Measurements from ENCODE around the gene RRBP1. TPM values are rescaled to one million over a fixed set of nuclear protein-coding genes. Genes with fewer than 3 reads are reported as not detected.

RRBP1 gene
- total RNA-seq, 6 experiments from 2014 or later: 273 to 331 (median 317) TPM

GRCh38 chr20:17665756-17666155 is 16.3 kb downstream of the RRBP1 start:
- Mint-ChIP-seq H3K4me1 (ENCODE audit: low read depth) (peaks cover 99% of the 10 kb centered on the region), H3K9me3 (no peaks in the 10 kb centered on the region), H3K27me3 (ENCODE audit: insufficient read depth) (peaks cover 3% of the 10 kb centered on the region), H3K4me3 (0 out of 2 replicates have a peak overlapping the region, but pooled peaks have one; percentile 18), H3K36me3 (ENCODE audit: low read depth) (peaks cover 49% of the 10 kb centered on the region), H3K27ac (peak overlapping the region; percentile 67)
- TF ChIP-seq, protein P1, sequence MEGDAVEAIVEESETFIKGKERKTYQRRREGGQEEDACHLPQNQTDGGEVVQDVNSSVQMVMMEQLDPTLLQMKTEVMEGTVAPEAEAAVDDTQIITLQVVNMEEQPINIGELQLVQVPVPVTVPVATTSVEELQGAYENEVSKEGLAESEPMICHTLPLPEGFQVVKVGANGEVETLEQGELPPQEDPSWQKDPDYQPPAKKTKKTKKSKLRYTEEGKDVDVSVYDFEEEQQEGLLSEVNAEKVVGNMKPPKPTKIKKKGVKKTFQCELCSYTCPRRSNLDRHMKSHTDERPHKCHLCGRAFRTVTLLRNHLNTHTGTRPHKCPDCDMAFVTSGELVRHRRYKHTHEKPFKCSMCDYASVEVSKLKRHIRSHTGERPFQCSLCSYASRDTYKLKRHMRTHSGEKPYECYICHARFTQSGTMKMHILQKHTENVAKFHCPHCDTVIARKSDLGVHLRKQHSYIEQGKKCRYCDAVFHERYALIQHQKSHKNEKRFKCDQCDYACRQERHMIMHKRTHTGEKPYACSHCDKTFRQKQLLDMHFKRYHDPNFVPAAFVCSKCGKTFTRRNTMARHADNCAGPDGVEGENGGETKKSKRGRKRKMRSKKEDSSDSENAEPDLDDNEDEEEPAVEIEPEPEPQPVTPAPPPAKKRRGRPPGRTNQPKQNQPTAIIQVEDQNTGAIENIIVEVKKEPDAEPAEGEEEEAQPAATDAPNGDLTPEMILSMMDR (IDR thresholded peaks at IDR 0.05): no peak
- DNase-seq: no peak

- TF ChIP-seq, protein P1 (IDR thresholded peaks at IDR 0.05): no peak
- peaks cover 91% of the 10 kb centered on the region for H3K4me1 Mint-ChIP-seq (ENCODE audit: low read depth)
- DNase-seq: no peak
- H3K36me3 Mint-ChIP-seq (ENCODE audit: low read depth): peaks cover 52% of the 10 kb centered on the region
- peaks cover 5% of the 10 kb centered on the region for H3K9me3 Mint-ChIP-seq
- peak overlapping the region; percentile 62 for H3K27ac Mint-ChIP-seq
- H3K4me3 Mint-ChIP-seq: no peak overlapping the region
- peaks cover 5% of the 10 kb centered on the region for H3K27me3 Mint-ChIP-seq (ENCODE audit: insufficient read depth)
Measured at GRCh38 chr20:17664025-17664633, 17.9 kb downstream of the RRBP1 start.

DNA sequence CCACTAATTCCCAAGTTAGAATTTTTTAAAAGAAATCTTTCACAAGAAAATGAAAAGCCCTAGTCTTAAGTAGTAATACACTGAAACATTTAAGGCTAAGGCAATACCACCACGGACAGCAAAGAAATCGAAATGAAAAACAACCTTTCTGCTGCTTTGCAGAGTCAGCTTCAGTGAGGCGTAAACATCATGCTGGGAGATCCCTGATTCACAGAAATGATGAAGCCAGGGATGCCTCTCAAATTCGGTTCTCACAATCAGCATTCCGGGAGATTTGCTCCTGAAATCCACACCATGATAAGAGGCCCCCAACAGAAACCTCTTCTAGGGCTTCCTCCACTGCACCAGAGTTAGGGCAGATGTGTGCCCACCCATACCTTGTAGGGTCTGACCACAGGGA is 18.6 kb downstream of the RRBP1 start:
- no peak for DNase-seq
- Mint-ChIP-seq H3K4me3 (no peak overlapping the region), H3K27me3 (ENCODE audit: insufficient read depth) (peaks cover 5% of the 10 kb centered on the region), H3K36me3 (ENCODE audit: low read depth) (peaks cover 50% of the 10 kb centered on the region), H3K9me3 (peaks cover 5% of the 10 kb centered on the region), H3K27ac (peak overlapping the region; percentile 21; the same call in 1 of the 2 replicates), H3K4me1 (ENCODE audit: low read depth) (peaks cover 84% of the 10 kb centered on the region)
- TF ChIP-seq, protein P1 (IDR thresholded peaks at IDR 0.05): no peak

DNA sequence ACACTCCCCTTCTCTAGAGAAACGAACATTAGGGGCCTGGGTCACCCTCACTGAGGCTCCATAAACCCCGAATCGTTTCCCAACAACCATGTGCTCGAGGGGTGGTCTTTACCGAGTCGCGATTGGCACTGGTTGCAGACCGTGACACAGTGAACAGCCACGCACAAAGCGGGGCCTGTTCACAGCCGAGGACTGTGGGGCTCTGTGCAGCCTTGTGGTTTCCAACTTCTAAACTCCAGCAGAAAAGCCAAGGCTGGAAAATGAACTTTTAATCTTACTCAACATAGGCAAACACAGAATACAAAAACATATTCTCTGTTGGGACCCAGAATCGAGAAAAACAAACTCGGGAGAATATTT is 19.0 kb downstream of the RRBP1 start:
- peaks cover 4% of the 10 kb centered on the region; the same call in 1 of the 2 replicates for H3K27me3 Mint-ChIP-seq (ENCODE audit: insufficient read depth)
- H3K9me3 Mint-ChIP-seq: peaks cover 5% of the 10 kb centered on the region
- peaks cover 50% of the 10 kb centered on the region for H3K36me3 Mint-ChIP-seq (ENCODE audit: low read depth)
- peaks cover 83% of the 10 kb centered on the region for H3K4me1 Mint-ChIP-seq (ENCODE audit: low read depth)
- no peak for DNase-seq
- H3K4me3 Mint-ChIP-seq: no peak overlapping the region
- H3K27ac Mint-ChIP-seq: peak overlapping the region; percentile 21; the same call in 1 of the 2 replicates
- TF ChIP-seq, protein P1 (IDR thresholded peaks at IDR 0.05): no peak

GRCh38 chr20:17662333-17663039 is 19.6 kb downstream of the RRBP1 start:
- peak; percentile 31 for DNase-seq
- TF ChIP-seq, protein P1 (IDR thresholded peaks at IDR 0.05): no peak
- peaks cover 81% of the 10 kb centered on the region for H3K4me1 Mint-ChIP-seq (ENCODE audit: low read depth)
- H3K9me3 Mint-ChIP-seq: peaks cover 5% of the 10 kb centered on the region
- H3K27ac Mint-ChIP-seq: peak overlapping the region; percentile 55
- H3K36me3 Mint-ChIP-seq (ENCODE audit: low read depth): peaks cover 50% of the 10 kb centered on the region
- no peak overlapping the region for H3K4me3 Mint-ChIP-seq
- peaks cover 6% of the 10 kb centered on the region; the same call in 1 of the 2 replicates for H3K27me3 Mint-ChIP-seq (ENCODE audit: insufficient read depth)

Data from HFFc6 (cell line).